WI38 (cell line): Measurements from ENCODE around the gene PLEKHG1.

Source experiments
- H3K4me3 ChIP-seq: 2 replicates; pipeline ENCODE4 v1.5.1; 2011; ENCODE audit warnings: low read depth, mild to moderate bottlenecking, control low read depth, low read length
- TF ChIP-seq, protein P1 (sequence below): IDR thresholded peaks from 2 replicates; pipeline ENCODE4 v1.5.1; 2012; ENCODE audit warnings: low read depth, mild to moderate bottlenecking, control low read depth, low read length

Gene PLEKHG1

GRCh38 chr6:150638765-150639164 is 39.1 kb downstream of the PLEKHG1 start:
- TF ChIP-seq, protein P1, sequence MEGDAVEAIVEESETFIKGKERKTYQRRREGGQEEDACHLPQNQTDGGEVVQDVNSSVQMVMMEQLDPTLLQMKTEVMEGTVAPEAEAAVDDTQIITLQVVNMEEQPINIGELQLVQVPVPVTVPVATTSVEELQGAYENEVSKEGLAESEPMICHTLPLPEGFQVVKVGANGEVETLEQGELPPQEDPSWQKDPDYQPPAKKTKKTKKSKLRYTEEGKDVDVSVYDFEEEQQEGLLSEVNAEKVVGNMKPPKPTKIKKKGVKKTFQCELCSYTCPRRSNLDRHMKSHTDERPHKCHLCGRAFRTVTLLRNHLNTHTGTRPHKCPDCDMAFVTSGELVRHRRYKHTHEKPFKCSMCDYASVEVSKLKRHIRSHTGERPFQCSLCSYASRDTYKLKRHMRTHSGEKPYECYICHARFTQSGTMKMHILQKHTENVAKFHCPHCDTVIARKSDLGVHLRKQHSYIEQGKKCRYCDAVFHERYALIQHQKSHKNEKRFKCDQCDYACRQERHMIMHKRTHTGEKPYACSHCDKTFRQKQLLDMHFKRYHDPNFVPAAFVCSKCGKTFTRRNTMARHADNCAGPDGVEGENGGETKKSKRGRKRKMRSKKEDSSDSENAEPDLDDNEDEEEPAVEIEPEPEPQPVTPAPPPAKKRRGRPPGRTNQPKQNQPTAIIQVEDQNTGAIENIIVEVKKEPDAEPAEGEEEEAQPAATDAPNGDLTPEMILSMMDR = no peak
- H3K4me3 ChIP-seq = no peak overlapping the region

- TF ChIP-seq, protein P1 = no peak
- H3K4me3 ChIP-seq = no peak overlapping the region
Measured at GRCh38 chr6:150639823-150640331, 40.2 kb downstream of the PLEKHG1 start.

DNA sequence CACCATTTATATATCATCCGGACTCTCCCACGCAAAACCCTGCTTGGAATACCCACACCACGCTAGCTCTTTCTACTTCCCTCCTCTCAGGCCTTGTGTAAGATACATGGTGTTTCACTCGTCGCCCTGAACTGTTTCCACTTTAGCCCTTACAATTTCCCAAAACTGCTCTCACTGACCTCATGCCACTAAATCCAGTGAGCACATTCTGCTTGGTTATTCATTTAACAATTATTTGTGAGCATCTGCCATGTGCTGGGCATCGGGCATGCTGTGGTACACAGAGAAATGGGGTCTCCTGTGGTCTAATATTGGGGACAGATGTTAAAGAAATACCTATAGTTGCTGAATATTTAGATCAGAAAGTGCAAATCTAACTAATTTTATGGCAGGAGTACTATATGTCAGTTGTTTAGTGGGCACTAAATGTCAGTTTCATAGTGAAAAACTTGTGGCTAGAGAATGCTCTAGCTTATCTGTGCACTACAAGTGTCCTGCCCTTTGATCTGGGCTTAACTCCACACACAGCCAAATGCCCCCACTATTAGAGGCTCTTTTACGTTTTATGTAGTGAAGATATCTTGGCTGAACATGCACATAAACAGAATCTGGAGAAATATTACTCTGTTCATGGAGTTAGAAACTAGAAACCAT is 41.0 kb downstream of the PLEKHG1 start:
- TF ChIP-seq, protein P1 = no peak
- H3K4me3 ChIP-seq = no peak overlapping the region

DNA sequence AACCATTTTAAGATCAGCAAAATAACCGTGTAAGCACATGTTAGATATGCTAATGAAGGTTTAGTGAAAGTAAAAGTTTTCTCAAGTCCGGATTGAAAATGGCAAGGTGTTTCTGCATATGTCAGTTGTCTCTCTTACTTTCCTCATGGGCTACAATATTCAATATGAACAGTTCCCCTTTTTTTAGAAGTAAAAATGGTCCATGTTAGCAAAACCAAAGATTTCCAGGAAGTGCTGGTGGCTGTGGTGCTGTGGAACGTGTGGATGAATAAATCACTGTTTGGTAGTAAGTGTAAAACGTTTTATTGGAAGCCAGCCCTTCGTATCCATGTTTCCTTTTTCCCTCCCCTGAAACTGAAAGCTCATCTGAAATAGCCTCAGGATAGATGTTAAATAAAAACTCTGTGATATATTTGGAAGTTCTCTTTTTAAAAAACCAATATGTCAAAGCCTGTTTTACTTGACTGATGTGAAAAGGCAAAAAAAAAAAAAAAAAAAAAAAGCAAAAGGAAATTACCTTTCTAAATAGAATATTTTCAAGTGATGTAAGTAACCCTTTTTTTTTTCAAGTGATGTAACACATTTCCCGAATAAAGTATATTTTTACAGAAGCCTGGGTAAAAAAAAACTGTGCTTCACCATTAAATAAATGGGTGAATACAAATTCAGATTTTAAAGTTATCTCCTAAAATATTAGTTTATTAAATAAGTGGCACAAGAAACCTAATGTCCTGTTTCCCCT is 41.9 kb downstream of the PLEKHG1 start:
- TF ChIP-seq, protein P1 = no peak
- no peak overlapping the region for H3K4me3 ChIP-seq

DNA sequence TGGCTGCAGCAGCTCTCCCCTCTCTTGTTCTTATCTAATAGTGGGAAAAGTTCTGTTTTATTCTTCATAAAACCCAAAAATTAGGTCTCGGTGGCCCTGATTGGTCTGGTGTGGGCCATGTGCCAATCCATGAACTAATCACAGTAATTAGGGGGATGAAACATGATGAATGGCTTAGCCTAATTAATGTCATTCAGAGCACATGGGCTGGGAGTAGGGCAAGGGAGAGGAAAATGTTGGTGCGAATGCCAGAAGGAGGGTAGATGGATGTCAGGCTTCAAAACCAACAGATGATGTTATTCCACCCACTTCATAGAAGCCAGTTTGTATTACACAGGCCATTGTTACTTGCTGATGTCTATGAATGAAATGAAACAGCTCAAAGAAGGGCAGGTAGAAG is 46.5 kb downstream of the PLEKHG1 start:
- H3K4me3 ChIP-seq = no peak overlapping the region
- TF ChIP-seq, protein P1 = no peak

DNA sequence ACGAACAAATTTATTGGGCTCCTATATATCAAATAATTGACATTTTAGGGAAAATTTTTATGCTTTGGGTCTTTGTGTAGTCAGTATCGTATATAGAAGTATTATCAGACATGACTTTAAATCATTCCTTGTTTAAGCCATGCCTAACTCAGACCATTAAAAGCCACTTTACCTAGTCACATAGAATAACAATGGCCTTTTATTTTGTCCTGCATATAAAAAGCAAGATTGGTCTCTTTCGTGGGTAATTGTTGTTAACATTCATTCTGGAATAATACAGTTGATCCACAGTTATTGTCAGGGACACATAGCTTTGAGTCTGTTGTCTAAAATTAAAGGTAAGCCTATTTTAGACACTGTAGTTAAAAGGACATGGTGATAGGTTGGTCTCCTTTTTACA is 47.4 kb downstream of the PLEKHG1 start:
- TF ChIP-seq, protein P1 = no peak
- H3K4me3 ChIP-seq = no peak overlapping the region
